Bronchial epithelial cell (primary cell): ENCODE measurements around the gene SERTM1. TPM values are rescaled to one million over a fixed set of nuclear protein-coding genes. Genes with fewer than 3 reads are reported as not detected.
A peak's percentile ranks its signal among the peaks of the same experiment; 100 is the strongest.

ENCODE experiments used
- DNase-seq: peaks from one replicate; pipeline ENCODE4 v3.0.0-alpha.2; 2010; ENCODE audit warnings: low read depth
- FAIRE-seq: peaks from 2 replicates; lab custom pipeline; 2011; peaks lifted over from hg19 to GRCh38; lab: Jason Lieb, UNC
- H3K27me3 ChIP-seq: 2 replicates; pipeline ENCODE4 v1.5.1; 2011; ENCODE audit warnings: low read length; ENCODE audit not compliant: control insufficient read depth, insufficient read depth
- H3K36me3 ChIP-seq: 2 replicates; pipeline ENCODE4 v1.5.1; 2011; ENCODE audit warnings: low read length; ENCODE audit not compliant: control insufficient read depth, insufficient read depth
- H3K4me3 ChIP-seq: 2 replicates; pipeline ENCODE4 v1.5.1; 2011; ENCODE audit warnings: mild to moderate bottlenecking, low read depth, low read length, control low read depth
- total RNA-seq: library from RNA; depleted of rRNA; stranded (reverse); fragments of >200 nt; gene quantifications from 2 replicates; pipeline ENCODE4 v1.2.1, GENCODE V29; 2014
- TF ChIP-seq, protein P1 (sequence below): IDR thresholded peaks from 2 replicates; pipeline ENCODE4 v1.5.1; 2011; ENCODE audit warnings: mild to moderate bottlenecking, moderate library complexity, low read length, control low read depth, inconsistent platforms; ENCODE audit not compliant: insufficient read depth, severe bottlenecking

Gene SERTM1
- total RNA-seq, 1 donor from 2014 or later, result not detected

DNA sequence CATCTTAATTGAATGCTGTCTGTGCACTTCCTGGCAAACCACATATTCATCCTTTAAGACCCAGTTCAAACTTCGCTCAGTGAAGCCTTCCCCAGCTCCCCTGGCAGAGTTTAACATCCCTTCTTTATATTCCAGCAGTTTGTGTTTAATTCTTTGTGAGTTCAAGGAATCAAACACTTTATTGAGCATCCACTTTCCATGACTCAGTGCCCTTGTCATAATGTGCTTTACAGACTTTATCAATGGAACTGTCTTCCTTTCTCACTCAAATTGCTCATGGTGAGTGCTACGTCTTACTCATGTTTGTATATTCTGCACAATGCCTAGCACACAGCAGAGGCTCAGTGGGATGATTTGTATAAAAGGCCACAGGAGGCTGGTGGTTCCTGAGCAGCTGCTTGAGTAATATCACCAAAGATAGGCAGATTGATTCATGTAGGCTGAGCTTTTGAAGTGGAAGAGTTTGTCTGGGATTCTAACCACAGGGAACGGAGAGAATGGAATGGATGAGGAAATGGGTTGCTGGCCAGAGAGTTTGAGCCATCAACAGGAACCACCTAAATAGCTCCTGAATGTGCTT is 44.2 kb downstream of the SERTM1 start:
- TF ChIP-seq, protein P1, sequence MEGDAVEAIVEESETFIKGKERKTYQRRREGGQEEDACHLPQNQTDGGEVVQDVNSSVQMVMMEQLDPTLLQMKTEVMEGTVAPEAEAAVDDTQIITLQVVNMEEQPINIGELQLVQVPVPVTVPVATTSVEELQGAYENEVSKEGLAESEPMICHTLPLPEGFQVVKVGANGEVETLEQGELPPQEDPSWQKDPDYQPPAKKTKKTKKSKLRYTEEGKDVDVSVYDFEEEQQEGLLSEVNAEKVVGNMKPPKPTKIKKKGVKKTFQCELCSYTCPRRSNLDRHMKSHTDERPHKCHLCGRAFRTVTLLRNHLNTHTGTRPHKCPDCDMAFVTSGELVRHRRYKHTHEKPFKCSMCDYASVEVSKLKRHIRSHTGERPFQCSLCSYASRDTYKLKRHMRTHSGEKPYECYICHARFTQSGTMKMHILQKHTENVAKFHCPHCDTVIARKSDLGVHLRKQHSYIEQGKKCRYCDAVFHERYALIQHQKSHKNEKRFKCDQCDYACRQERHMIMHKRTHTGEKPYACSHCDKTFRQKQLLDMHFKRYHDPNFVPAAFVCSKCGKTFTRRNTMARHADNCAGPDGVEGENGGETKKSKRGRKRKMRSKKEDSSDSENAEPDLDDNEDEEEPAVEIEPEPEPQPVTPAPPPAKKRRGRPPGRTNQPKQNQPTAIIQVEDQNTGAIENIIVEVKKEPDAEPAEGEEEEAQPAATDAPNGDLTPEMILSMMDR, result no peak
- DNase-seq (peak; percentile 41), FAIRE-seq (no peak)
- Histone ChIP-seq H3K4me3 (no peak overlapping the region), H3K27me3 (no peaks in the 10 kb centered on the region), H3K36me3 (no peaks in the 10 kb centered on the region)

DNA sequence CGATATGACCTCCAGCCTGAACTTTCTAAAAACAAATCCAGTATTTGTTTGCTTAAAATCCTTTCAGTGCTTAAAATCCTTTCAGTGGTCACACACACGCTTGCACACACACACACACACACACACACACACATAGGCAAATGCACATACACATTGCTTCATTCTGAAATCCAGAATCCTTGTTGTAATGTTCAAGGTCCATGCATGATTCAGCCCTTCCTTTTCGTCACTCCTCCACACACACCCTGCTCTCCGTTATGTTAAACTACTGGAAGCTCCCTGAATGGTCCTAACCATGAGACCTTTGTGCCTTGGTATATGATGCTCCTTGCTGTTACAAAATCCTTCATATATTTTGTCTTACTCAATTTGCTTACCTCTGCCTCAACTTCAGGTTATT is 44.9 kb downstream of the SERTM1 start:
- DNase-seq (no peak), FAIRE-seq (no peak)
- Histone ChIP-seq H3K36me3 (no peaks in the 10 kb centered on the region), H3K27me3 (no peaks in the 10 kb centered on the region), H3K4me3 (no peak overlapping the region)
- TF ChIP-seq, protein P1, result no peak

DNA sequence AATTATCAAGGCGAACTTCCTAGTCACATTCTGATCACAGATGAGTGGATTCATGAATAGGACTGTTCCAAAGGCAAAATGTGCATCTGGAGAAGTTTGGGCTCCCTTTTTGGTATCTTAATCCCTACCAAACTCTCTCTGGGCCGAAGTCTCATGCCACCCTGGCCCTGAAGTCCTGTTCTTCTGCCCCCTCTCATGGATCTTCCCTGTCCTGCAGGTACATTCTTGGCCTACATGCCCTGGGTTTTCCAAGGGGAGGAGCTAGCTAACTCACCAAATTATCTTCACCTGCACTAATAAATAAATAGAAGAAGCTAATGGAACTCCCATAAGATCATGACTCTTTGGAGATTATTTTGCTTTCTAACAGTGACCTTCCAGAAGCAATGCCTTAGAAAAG is 50.3 kb downstream of the SERTM1 start:
- no peaks in the 10 kb centered on the region for H3K27me3 ChIP-seq
- TF ChIP-seq, protein P1, result no peak
- FAIRE-seq (no peak), DNase-seq (no peak)
- no peaks in the 10 kb centered on the region for H3K36me3 ChIP-seq
- H3K4me3 ChIP-seq, result no peak overlapping the region

DNA sequence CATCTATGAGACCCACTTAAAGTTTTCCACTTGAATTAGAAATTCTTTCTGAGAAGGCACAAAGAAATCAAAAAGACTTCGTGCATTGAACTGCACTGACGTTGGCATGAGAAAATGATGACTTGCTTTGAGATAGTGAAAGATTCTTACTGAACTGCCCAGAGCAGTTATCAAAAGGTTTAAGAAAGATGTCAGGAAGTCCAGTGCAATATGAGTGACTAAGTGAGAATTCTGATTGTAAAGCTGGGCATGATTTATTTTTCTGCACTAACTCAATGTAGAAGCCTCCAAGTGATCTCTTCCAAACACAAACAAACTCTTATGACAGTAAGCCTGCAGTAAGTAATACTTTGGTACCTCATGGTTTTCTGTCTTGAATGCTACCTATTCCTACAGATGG is 52.1 kb downstream of the SERTM1 start:
- Histone ChIP-seq H3K4me3 (no peak overlapping the region), H3K36me3 (no peaks in the 10 kb centered on the region), H3K27me3 (no peaks in the 10 kb centered on the region)
- FAIRE-seq (no peak), DNase-seq (no peak)
- TF ChIP-seq, protein P1, result no peak

DNA sequence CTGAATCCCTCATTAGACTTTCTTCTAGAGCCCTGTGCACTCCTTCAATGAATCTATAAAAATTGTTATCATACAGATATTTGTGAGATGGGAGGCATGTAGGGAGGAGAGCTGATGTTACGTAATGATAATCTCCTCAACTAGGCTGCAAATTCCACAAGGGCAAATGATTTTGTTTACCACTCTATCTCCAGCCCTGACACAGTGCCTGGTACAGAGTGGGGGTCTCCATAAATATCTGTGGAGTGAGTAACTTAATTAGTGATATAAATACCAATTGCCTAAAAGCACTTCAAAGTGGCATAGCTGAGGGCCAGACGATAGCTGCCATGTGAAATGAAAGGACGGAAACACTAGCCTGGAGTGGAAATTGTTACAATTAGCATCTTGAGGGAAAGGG is 54.2 kb downstream of the SERTM1 start:
- TF ChIP-seq, protein P1, result no peak
- Histone ChIP-seq H3K27me3 (no peaks in the 10 kb centered on the region), H3K36me3 (no peaks in the 10 kb centered on the region), H3K4me3 (no peak overlapping the region)
- DNase-seq (no peak), FAIRE-seq (no peak)
